Measurements from ENCODE around the gene CTSV. TPM values are rescaled to one million over a fixed set of nuclear protein-coding genes. Genes with fewer than 3 reads are reported as not detected.
"Not testable (repeated sequence)": the region's sequence is repeated elsewhere in the genome, so short reads cannot be mapped to it uniquely, and the experiment has no call there.

Gene CTSV
- total and polyA plus RNA-seq, 2 experiments from 2014 or later = 63.4 to 97.9 TPM

GRCh38 chr9:97038611-97039513 lies at the start of gene CTSV (continued):
- no peak for TF ChIP-seq ZNF331 (CRISPR knock-in tag; IDR thresholded peaks at IDR 0.05; ENCODE audit: low read depth)

- H3K27ac ChIP-seq (ENCODE audit: low read depth); ATAC-seq; H3K27me3 Mint-ChIP-seq (ENCODE audit: insufficient read depth, low read depth, poor library complexity); H3K36me3 ChIP-seq (ENCODE audit: insufficient read depth); H3K36me3 Mint-ChIP-seq (ENCODE audit: low read depth); H3K79me2 ChIP-seq (replicated peaks; ENCODE audit: insufficient read depth); H3K27ac Mint-ChIP-seq; H3K27me3 ChIP-seq (ENCODE audit: insufficient read depth); H3F3A ChIP-seq (replicated peaks; ENCODE audit: low read depth); H3K4me2 ChIP-seq; DNase-seq (ENCODE audit: low spot score); H3K4me3 Mint-ChIP-seq; H3K9me2 ChIP-seq (ENCODE audit: insufficient read depth); H4K20me1 ChIP-seq (replicated peaks; ENCODE audit: insufficient read depth); H3K4me1 ChIP-seq (ENCODE audit: insufficient read depth); H3K4me3 ChIP-seq; H2AFZ ChIP-seq; H3K9me3 Mint-ChIP-seq: not testable (repeated sequence)
- peaks cover 16% of the 10 kb centered on the region for H3K4me1 Mint-ChIP-seq
Measured at GRCh38 chr9:97087668-97088215, 48.8 kb upstream of the CTSV start.

- ATAC-seq; H2AFZ ChIP-seq; H3K4me1 ChIP-seq (ENCODE audit: insufficient read depth); H3K27me3 Mint-ChIP-seq (ENCODE audit: insufficient read depth, low read depth, poor library complexity); H3K4me3 Mint-ChIP-seq; H3K4me2 ChIP-seq; H3K27ac ChIP-seq (ENCODE audit: low read depth); H3K27ac Mint-ChIP-seq; H3K79me2 ChIP-seq (replicated peaks; ENCODE audit: insufficient read depth); H3K9me2 ChIP-seq (ENCODE audit: insufficient read depth); H3K27me3 ChIP-seq (ENCODE audit: insufficient read depth); H3K4me3 ChIP-seq; H3F3A ChIP-seq (replicated peaks; ENCODE audit: low read depth); H4K20me1 ChIP-seq (replicated peaks; ENCODE audit: insufficient read depth); H3K36me3 Mint-ChIP-seq (ENCODE audit: low read depth); H3K9me3 Mint-ChIP-seq; DNase-seq (ENCODE audit: low spot score); H3K36me3 ChIP-seq (ENCODE audit: insufficient read depth): not testable (repeated sequence)
- H3K4me1 Mint-ChIP-seq = peaks cover 16% of the 10 kb centered on the region
Measured at GRCh38 chr9:97084562-97084991, 45.6 kb upstream of the CTSV start.

GRCh38 chr9:97078362-97078761 lies 39.4 kb upstream of the CTSV start:
- H3K36me3 ChIP-seq (ENCODE audit: insufficient read depth) = no peaks in the 10 kb centered on the region
- ATAC-seq = peak; percentile 18
- TF ChIP-seq REST (IDR thresholded peaks at IDR 0.05; ENCODE audit: unreplicated experiment) (no peak), CTCF (conservative IDR thresholded peaks at IDR 0.05; ENCODE audit: low read depth in 2 of 2) (peak in 1 of 2 experiments; percentile 32; a peak in 2 of 4 replicates)

More at GRCh38 chr9:97078362-97078761, 39.4 kb upstream of the CTSV start:
- Mint-ChIP-seq H3K27me3 (ENCODE audit: insufficient read depth, low read depth, poor library complexity) (peaks cover 6% of the 10 kb centered on the region), H3K36me3 (ENCODE audit: low read depth) (no peaks in the 10 kb centered on the region), H3K27ac (no peak overlapping the region), H3K4me1 (peaks cover 30% of the 10 kb centered on the region), H3K4me3 (no peak overlapping the region), H3K9me3 (no peaks in the 10 kb centered on the region)
- H3F3A ChIP-seq (replicated peaks; ENCODE audit: low read depth) = no peaks in the 10 kb centered on the region
- no peaks in the 10 kb centered on the region for H3K9me2 ChIP-seq (ENCODE audit: insufficient read depth)
- H3K79me2 ChIP-seq (replicated peaks; ENCODE audit: insufficient read depth) = no peaks in the 10 kb centered on the region
- no peak overlapping the region for H3K27ac ChIP-seq (ENCODE audit: low read depth)
- peak; percentile 48 for DNase-seq (ENCODE audit: low spot score)
- H4K20me1 ChIP-seq (replicated peaks; ENCODE audit: insufficient read depth) = no peaks in the 10 kb centered on the region
- peaks cover 18% of the 10 kb centered on the region for H3K4me1 ChIP-seq (ENCODE audit: insufficient read depth)
- H3K27me3 ChIP-seq (ENCODE audit: insufficient read depth) = peaks cover 15% of the 10 kb centered on the region
- H2AFZ ChIP-seq = no peak overlapping the region
- no peak overlapping the region for H3K4me3 ChIP-seq
- H3K4me2 ChIP-seq = no peak overlapping the region

Data from GM23338 (cell line).